H1 (cell line): Measurements from ENCODE around the gene SLC22A13.

Experiments
- BACH1 ChIP-seq: IDR thresholded peaks from 2 replicates; pipeline ENCODE4 v1.6.1; 2012; ENCODE audit warnings: low read length, improper control_type of control experiment
- BRCA1 ChIP-seq: IDR thresholded peaks from 2 replicates; pipeline ENCODE4 v1.6.1; 2012; ENCODE audit warnings: low read depth, low read length, improper control_type of control experiment
- CEBPB ChIP-seq: IDR thresholded peaks from 2 replicates; pipeline ENCODE4 v1.6.1; 2012; ENCODE audit warnings: low read depth, low read length
- POLR2A ChIP-seq, 2 experiments: IDR thresholded peaks; 1 replicate in 1 of 2; 2 replicates in 1 of 2; pipeline ENCODE4 v1.6.1; 2011; ENCODE audit warnings: low read depth in 2 of 2, low read length in 2 of 2, mild to moderate bottlenecking in 2 of 2; ENCODE audit errors: control extremely low read depth in 1 of 2
- RNF2 ChIP-seq: fragments of 200-900, 300-1000 bp; sonication (generic); IDR thresholded peaks from 2 replicates; pipeline ENCODE4 v1.7.1; 2016; ENCODE audit warnings: borderline replicate concordance, low read depth, mild to moderate bottlenecking, antibody characterized with exemption, low read length; ENCODE audit not compliant: poor library complexity, severe bottlenecking; ENCODE audit errors: missing control alignments
- RXRA ChIP-seq: IDR thresholded peaks from 2 replicates; pipeline ENCODE4 v1.6.1; 2011; ENCODE audit warnings: low read depth, mild to moderate bottlenecking, low read length, moderate library complexity; ENCODE audit not compliant: insufficient read depth
- TF ChIP-seq, protein P1 (sequence below), 3 experiments: IDR thresholded peaks; 1 replicate in 2 of 3; 2 replicates in 1 of 3; pipeline versions ENCODE4 v1.5.1 to v1.6.1; 2011; ENCODE audit warnings: low read length in 3 of 3, mild to moderate bottlenecking in 3 of 3, inconsistent platforms in 2 of 3, low read depth in 1 of 3, moderate library complexity in 1 of 3; ENCODE audit not compliant: insufficient read depth in 1 of 3; ENCODE audit errors: control extremely low read depth in 1 of 3

DNA sequence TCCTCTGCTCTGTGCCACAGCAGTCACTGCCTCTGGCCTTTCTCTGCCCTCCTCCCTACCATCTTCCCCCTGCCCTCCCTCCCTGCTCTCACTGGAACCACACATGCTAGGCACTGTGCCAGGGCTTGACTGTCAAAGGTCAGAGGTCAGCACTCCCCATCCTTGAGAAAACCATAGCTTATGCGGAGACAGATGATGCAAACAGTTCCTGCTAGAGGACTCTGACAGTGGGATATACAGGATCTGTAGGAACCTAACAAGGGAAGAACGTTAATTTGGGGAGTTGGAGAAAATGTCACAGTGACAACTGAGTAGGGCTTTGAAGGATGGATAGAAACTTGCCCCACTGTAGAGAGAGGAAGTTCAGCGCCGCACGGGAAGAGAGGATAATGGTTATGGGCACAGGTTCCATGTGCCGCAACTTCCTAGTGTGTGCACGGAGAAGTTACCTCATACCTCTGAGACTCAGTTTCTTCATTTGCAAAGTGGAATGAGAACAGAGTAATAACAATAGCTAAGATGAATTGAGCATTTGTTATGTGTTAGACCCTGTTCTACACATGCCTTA lies 51.7 kb downstream of the SLC22A13 start:
- TF ChIP-seq POLR2A (IDR thresholded peaks at IDR 0.05; ENCODE audit: control extremely low read depth in 1 of 2, low read depth in 2 of 2, low read length in 2 of 2), result no peak
- TF ChIP-seq, protein P1, sequence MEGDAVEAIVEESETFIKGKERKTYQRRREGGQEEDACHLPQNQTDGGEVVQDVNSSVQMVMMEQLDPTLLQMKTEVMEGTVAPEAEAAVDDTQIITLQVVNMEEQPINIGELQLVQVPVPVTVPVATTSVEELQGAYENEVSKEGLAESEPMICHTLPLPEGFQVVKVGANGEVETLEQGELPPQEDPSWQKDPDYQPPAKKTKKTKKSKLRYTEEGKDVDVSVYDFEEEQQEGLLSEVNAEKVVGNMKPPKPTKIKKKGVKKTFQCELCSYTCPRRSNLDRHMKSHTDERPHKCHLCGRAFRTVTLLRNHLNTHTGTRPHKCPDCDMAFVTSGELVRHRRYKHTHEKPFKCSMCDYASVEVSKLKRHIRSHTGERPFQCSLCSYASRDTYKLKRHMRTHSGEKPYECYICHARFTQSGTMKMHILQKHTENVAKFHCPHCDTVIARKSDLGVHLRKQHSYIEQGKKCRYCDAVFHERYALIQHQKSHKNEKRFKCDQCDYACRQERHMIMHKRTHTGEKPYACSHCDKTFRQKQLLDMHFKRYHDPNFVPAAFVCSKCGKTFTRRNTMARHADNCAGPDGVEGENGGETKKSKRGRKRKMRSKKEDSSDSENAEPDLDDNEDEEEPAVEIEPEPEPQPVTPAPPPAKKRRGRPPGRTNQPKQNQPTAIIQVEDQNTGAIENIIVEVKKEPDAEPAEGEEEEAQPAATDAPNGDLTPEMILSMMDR (IDR thresholded peaks at IDR 0.05; ENCODE audit: control extremely low read depth in 1 of 3, insufficient read depth in 1 of 3, low read depth in 1 of 3, low read length in 3 of 3), result no peak
- TF ChIP-seq RNF2, result no peak
- TF ChIP-seq BACH1, result no peak
- TF ChIP-seq CEBPB, result no peak
- TF ChIP-seq BRCA1, result no peak
- no peak for TF ChIP-seq RXRA
